Stimulated activated CD8-positive, alpha-beta memory T cell treated with anti-CD3 and anti-CD28 coated beads, Interleukin-15, amount 100 ng/mL, for 4 hours (primary cell): ENCODE measurements around the gene LDHAL6A.
A peak's percentile ranks its signal among the peaks of the same experiment; 100 is the strongest.

Experiments
- DNase-seq, 2 donors: peaks; one replicate each; pipeline ENCODE4 v3.0.0-alpha.2; 2020; ENCODE audit warnings: low read depth in 2 of 2

LDHAL6A gene

GRCh38 chr11:18490736-18491485 lies 35.3 kb downstream of the LDHAL6A start:
- DNase-seq = no peak

GRCh38 chr11:18491924-18492323 lies 36.3 kb downstream of the LDHAL6A start:
- DNase-seq = no peak

GRCh38 chr11:18492888-18493287 lies 37.2 kb downstream of the LDHAL6A start:
- DNase-seq = no peak

- DNase-seq = no peak
Observed at GRCh38 chr11:18493310-18493709, 37.7 kb downstream of the LDHAL6A start.

- DNase-seq = no peak
Observed at GRCh38 chr11:18495271-18495670, 39.6 kb downstream of the LDHAL6A start.

GRCh38 chr11:18495703-18496102 lies 40.0 kb downstream of the LDHAL6A start:
- no peak for DNase-seq

GRCh38 chr11:18498039-18498438 lies 42.4 kb downstream of the LDHAL6A start:
- no peak for DNase-seq

- no peak for DNase-seq
Observed at GRCh38 chr11:18501629-18502028, 46.0 kb downstream of the LDHAL6A start.

GRCh38 chr11:18502352-18502751 lies 46.7 kb downstream of the LDHAL6A start:
- no peak for DNase-seq

GRCh38 chr11:18521122-18521521 lies 65.5 kb downstream of the LDHAL6A start:
- DNase-seq = no peak

- no peak for DNase-seq
Observed at GRCh38 chr11:18522388-18522787, 66.7 kb downstream of the LDHAL6A start.

- no peak for DNase-seq
Observed at GRCh38 chr11:18523084-18523483, 67.4 kb downstream of the LDHAL6A start.

GRCh38 chr11:18524248-18524647 lies 68.6 kb downstream of the LDHAL6A start:
- DNase-seq = no peak

- DNase-seq = no peak
Observed at GRCh38 chr11:18526130-18526520, 70.5 kb downstream of the LDHAL6A start.

GRCh38 chr11:18526521-18527296 lies 71.1 kb downstream of the LDHAL6A start, which contains the start of gene TSG101:
TSS of gene TSG101 (minus strand) at chr11:18526942. CDS start at chr11:18526816, 126 bp downstream.
- DNase-seq = peak; percentile 84 to 85

GRCh38 chr11:18527512-18527911 lies 71.9 kb downstream of the LDHAL6A start:
- no peak for DNase-seq
